Chondrocyte (in vitro differentiated cells): Measurements from ENCODE around the gene ARHGAP15. TPM values are rescaled to one million over a fixed set of nuclear protein-coding genes. Genes with fewer than 3 reads are reported as not detected.

ENCODE experiments used
- DNase-seq: peaks from one replicate; pipeline ENCODE4 v3.0.0; 2021; ENCODE audit warnings: mixed read lengths, low spot score
- H3K27ac Mint-ChIP-seq: one replicate; pipeline ENCODE4 v1.8.0; 2021; ENCODE audit warnings: mild to moderate bottlenecking, moderate library complexity, mixed read lengths; ENCODE audit not compliant: unreplicated experiment
- H3K27me3 Mint-ChIP-seq: 2 replicates; pipeline ENCODE4 v1.8.0; 2021; ENCODE audit warnings: low read depth, mixed read lengths
- H3K36me3 Mint-ChIP-seq: 2 replicates; pipeline ENCODE4 v1.8.0; 2021; ENCODE audit warnings: low read depth, mixed read lengths
- H3K4me1 Mint-ChIP-seq: 2 replicates; pipeline ENCODE4 v1.8.0; 2021; ENCODE audit warnings: low read depth, mild to moderate bottlenecking, mixed read lengths
- H3K4me3 Mint-ChIP-seq: one replicate; pipeline ENCODE4 v1.8.0; 2021; ENCODE audit warnings: mild to moderate bottlenecking, moderate library complexity, mixed read lengths; ENCODE audit not compliant: unreplicated experiment
- H3K9me3 Mint-ChIP-seq: 2 replicates; pipeline ENCODE4 v1.8.0; 2021; ENCODE audit warnings: low read depth, mixed read lengths
- total RNA-seq: library from RNA; stranded (reverse); gene quantifications from 3 replicates; pipeline ENCODE4 v1.2.1, GENCODE V29; 2021
- TF ChIP-seq, protein P1 (sequence below): fragments of 200-600 bp; sonication (generic); IDR thresholded peaks from 2 replicates; pipeline ENCODE4 v1.5.0; 2021; ENCODE audit warnings: antibody characterized with exemption, mild to moderate bottlenecking, moderate library complexity

ARHGAP15 gene
- total RNA-seq, 1 donor from 2014 or later = 0.42 TPM

DNA sequence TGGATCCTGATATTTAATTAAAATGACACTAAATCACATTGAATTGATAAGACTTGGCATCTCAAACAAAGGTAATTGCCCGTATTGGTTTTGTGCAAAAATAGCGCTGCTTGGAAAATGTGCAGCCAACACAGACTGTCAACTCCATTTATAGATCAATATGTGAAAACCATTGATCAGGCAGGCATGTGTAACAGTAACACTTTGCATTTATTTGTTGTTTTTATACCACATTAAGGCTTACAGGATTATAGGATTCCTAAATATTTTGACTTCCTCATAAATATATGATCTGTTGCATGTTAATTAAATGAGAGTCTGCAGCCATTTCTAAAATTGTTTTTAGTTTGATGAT lies 30.2 kb downstream of the ARHGAP15 start:
- Mint-ChIP-seq H3K27me3 (peaks cover 35% of the 10 kb centered on the region), H3K4me3 (no peak overlapping the region), H3K27ac (no peak overlapping the region), H3K36me3 (no peaks in the 10 kb centered on the region), H3K9me3 (no peaks in the 10 kb centered on the region), H3K4me1 (peaks cover 7% of the 10 kb centered on the region)
- TF ChIP-seq, protein P1, sequence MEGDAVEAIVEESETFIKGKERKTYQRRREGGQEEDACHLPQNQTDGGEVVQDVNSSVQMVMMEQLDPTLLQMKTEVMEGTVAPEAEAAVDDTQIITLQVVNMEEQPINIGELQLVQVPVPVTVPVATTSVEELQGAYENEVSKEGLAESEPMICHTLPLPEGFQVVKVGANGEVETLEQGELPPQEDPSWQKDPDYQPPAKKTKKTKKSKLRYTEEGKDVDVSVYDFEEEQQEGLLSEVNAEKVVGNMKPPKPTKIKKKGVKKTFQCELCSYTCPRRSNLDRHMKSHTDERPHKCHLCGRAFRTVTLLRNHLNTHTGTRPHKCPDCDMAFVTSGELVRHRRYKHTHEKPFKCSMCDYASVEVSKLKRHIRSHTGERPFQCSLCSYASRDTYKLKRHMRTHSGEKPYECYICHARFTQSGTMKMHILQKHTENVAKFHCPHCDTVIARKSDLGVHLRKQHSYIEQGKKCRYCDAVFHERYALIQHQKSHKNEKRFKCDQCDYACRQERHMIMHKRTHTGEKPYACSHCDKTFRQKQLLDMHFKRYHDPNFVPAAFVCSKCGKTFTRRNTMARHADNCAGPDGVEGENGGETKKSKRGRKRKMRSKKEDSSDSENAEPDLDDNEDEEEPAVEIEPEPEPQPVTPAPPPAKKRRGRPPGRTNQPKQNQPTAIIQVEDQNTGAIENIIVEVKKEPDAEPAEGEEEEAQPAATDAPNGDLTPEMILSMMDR = no peak
- no peak for DNase-seq

DNA sequence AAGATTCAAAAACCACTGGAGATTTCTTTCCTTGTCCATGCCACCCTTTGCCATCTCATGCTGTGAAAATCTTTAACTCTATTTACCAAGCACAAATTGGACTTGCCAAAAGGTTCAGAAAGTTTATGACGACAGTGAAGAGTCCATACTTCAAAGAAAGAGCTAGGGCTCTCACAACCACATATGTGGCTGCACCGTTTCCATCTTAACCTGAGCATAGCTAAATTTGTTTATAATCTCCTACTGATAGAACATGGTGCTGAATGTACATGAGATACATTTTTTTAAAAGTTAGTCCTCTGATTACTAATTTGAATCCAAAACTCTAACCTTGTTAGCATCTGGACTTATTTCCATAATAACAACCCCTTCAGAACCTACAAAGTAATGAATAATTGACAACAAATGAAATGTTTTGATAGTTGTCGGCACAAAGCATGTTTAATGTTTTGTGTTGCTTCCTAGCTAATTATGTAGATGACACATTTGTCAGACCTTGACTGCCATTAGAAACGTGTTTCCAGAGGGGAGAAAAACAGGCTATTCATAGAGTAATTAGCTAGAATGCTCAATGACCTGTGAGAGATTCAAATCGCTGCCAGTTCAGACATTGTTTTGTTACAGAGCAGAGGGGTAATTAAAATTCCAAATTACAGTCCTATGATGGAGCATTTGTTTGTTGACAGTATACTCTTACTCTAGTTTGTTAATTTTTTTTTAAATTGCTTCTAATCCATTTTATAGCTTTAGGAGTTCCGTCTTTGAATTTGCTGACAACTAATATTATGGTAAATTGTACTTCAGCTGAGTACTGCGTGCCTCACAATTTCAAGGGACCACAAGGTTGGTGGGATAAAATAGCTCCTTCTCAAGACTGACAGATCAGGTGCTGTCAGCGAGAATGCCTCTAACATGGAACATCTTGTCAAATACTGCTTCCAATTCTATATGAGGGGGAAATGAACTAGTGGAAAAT lies 31.8 kb downstream of the ARHGAP15 start:
- Mint-ChIP-seq H3K4me1 (peaks cover 7% of the 10 kb centered on the region), H3K27me3 (peaks cover 32% of the 10 kb centered on the region), H3K36me3 (no peaks in the 10 kb centered on the region), H3K27ac (no peak overlapping the region), H3K9me3 (no peaks in the 10 kb centered on the region), H3K4me3 (no peak overlapping the region)
- DNase-seq = no peak
- TF ChIP-seq, protein P1 = no peak

DNA sequence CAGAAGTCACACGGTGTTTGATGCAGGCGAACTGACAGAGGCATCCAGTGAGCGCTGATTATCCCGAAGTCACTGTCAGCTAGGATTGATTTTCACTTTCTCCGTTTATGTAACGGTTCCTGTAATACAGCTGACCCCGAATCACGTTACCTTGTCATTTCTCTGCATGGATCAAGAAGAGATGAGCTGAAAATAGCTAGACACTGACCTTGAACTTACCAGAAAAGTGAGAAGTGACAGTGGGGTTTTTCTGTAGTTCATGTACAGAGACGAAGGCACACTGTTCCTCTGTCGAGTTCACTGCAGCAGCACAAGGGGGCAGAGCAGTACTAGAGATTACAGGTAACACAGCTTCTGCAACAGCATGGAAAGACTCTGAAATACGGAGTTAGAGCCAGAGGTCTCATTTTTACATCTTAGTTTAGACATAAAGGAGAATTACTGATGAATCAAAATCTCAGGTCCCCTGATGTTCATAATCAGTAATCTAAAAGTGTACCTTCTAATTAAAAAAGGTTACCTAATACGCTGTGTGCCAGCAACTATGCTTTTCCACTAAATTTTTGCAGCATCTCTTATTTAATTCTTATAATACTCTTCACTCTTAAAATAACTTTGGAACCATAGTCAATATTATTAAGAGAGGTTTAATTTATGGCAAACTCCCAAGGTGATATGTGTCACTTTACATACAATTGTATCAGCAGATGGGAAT lies 33.1 kb downstream of the ARHGAP15 start:
- Mint-ChIP-seq H3K4me3 (no peak overlapping the region), H3K9me3 (no peaks in the 10 kb centered on the region), H3K4me1 (peaks cover 5% of the 10 kb centered on the region), H3K27me3 (peaks cover 30% of the 10 kb centered on the region), H3K27ac (no peak overlapping the region), H3K36me3 (no peaks in the 10 kb centered on the region)
- TF ChIP-seq, protein P1 = peak; percentile 83
- DNase-seq = no peak

DNA sequence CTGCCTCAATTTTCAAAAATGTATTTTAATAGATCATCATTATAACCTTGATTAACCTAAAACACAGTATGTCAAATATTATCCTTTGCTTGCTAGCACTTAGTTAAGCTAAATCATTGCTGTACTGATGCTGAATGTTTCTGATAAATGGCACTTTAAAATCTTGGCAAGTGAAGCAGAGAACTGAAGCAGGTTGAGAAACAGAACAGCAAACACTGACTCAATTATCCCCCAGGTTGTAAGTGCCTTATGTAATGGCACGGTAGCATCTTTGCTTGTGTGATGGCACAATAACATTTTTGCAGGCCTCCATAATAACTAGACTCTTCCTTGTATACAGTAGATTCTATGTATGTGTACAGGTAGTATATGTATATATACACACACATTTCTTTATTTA lies 33.8 kb downstream of the ARHGAP15 start:
- peaks cover 28% of the 10 kb centered on the region for H3K27me3 Mint-ChIP-seq
- TF ChIP-seq, protein P1 = no peak
- H3K9me3 Mint-ChIP-seq = no peaks in the 10 kb centered on the region
- H3K4me1 Mint-ChIP-seq = no peaks in the 10 kb centered on the region
- H3K4me3 Mint-ChIP-seq = no peak overlapping the region
- no peak for DNase-seq
- H3K36me3 Mint-ChIP-seq = no peaks in the 10 kb centered on the region
- H3K27ac Mint-ChIP-seq = no peak overlapping the region

DNA sequence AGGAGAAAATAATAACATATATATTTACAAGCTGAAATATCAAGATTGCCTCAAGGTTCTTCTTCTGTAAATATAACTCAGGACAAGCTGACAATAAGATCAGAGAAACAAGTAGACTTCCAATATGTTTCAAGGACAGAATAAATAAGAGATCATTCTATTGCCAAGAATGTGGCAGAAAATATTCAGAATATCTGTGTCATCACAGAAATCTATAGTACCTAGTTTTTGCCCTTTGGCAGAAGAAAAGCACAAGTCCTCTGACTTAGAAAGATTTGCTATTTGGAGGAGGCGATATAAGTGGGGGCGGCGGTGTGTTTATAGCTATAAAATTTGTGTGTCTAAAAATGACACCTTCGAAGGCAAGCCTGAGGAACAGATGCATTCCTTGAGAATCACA lies 34.3 kb downstream of the ARHGAP15 start:
- Mint-ChIP-seq H3K36me3 (no peaks in the 10 kb centered on the region), H3K27me3 (peaks cover 26% of the 10 kb centered on the region), H3K4me1 (no peaks in the 10 kb centered on the region), H3K9me3 (no peaks in the 10 kb centered on the region), H3K4me3 (no peak overlapping the region), H3K27ac (no peak overlapping the region)
- DNase-seq = no peak
- TF ChIP-seq, protein P1 = no peak
